Fibroblast of peridontal ligament (primary cell): Measurements from ENCODE around the gene NFKBIA.
A peak's percentile ranks its signal among the peaks of the same experiment; 100 is the strongest.
"Not testable (repeated sequence)": the region's sequence is repeated elsewhere in the genome, so short reads cannot be mapped to it uniquely, and the experiment has no call there.

Source experiments
- DNase-seq: peaks from one replicate; pipeline ENCODE4 v3.0.0-alpha.2; 2010; ENCODE audit errors: extremely low read depth

Gene NFKBIA

GRCh38 chr14:35390577-35391387, 13.8 kb downstream of the NFKBIA start:
- no peak for DNase-seq

- DNase-seq, result no peak
These were observed 15.3 kb downstream of the NFKBIA start for GRCh38 chr14:35389315-35389667.

- DNase-seq, result no peak
These were observed 15.8 kb downstream of the NFKBIA start for GRCh38 chr14:35388656-35389314.

- peak; percentile 20 for DNase-seq
These were observed 16.6 kb downstream of the NFKBIA start for GRCh38 chr14:35387713-35388579.

GRCh38 chr14:35387219-35387618, 17.3 kb downstream of the NFKBIA start:
- DNase-seq, result no peak

- no peak for DNase-seq
These were observed 17.9 kb downstream of the NFKBIA start for GRCh38 chr14:35386673-35387125.

- DNase-seq, result peak; percentile 91
These were observed 19.3 kb downstream of the NFKBIA start for GRCh38 chr14:35385042-35385839.

- peak; percentile 96 for DNase-seq
These were observed 20.0 kb downstream of the NFKBIA start for GRCh38 chr14:35384455-35385041.

GRCh38 chr14:35383569-35384454, 20.7 kb downstream of the NFKBIA start:
- no peak for DNase-seq

- DNase-seq, result no peak
These were observed 23.8 kb downstream of the NFKBIA start for GRCh38 chr14:35380794-35381193.

- DNase-seq, result not testable (repeated sequence)
These were observed 25.2 kb downstream of the NFKBIA start for GRCh38 chr14:35379234-35379933.

GRCh38 chr14:35378425-35379233, 25.9 kb downstream of the NFKBIA start:
- DNase-seq, result peak; percentile 97

GRCh38 chr14:35375558-35376025, 29.0 kb downstream of the NFKBIA start:
- DNase-seq, result peak; percentile 77

- peak; percentile 100 for DNase-seq
These were observed 30.3 kb downstream of the NFKBIA start for GRCh38 chr14:35374263-35374712.

- not testable (repeated sequence) for DNase-seq
These were observed 31.3 kb downstream of the NFKBIA start for GRCh38 chr14:35373208-35373607.

- DNase-seq, result no peak
These were observed 33.6 kb downstream of the NFKBIA start for GRCh38 chr14:35370969-35371368.

- no peak for DNase-seq
These were observed 34.8 kb downstream of the NFKBIA start for GRCh38 chr14:35369701-35370191.
